Measurements from ENCODE around the gene OR52B4. TPM values are rescaled to one million over a fixed set of nuclear protein-coding genes. Genes with fewer than 3 reads are reported as not detected.
"Not testable (repeated sequence)": the region's sequence is repeated elsewhere in the genome, so short reads cannot be mapped to it uniquely, and the experiment has no call there.

Gene OR52B4
- total and polyA plus RNA-seq, 2 donors (not counting 1 experiment from before 2014, with no cell fraction given), result not detected

DNA sequence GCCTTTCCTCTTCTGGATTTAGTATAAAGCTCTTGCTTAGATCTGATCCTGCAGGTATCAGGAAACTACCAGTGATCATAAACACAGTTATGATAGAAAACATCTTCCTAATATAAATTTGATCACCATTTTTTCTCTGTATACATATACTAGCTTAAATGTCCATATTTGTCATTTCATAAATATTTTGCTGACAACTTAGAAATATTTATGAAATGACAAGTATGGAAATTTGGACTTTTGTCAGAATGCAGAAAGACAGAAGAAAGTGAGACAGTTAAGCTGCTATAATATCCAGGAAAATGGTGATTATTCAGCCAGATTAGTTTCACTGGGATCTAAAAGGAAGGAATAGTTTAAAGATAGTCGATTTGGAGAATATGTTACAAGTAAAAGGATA is 48.1 kb upstream of the OR52B4 start:
- Histone ChIP-seq H3K9me3 (ENCODE audit: control extremely low read depth in 1 of 3, control insufficient read depth in 2 of 3, insufficient read depth in 1 of 3, low read length in 2 of 3) (no peaks in the 10 kb centered on the region), H3K4me3 (ENCODE audit: control extremely low read depth in 1 of 5, extremely low read depth in 1 of 5, insufficient read depth in 1 of 5, low read depth in 2 of 5, low read length in 4 of 5) (no peak overlapping the region), H3K36me3 (replicated peaks in 1 of 2; ENCODE audit: control extremely low read depth in 1 of 2, control insufficient read depth in 1 of 2, extremely low read depth in 1 of 2, insufficient read depth in 2 of 2, low read length in 1 of 2) (no peaks in the 10 kb centered on the region), H3K4me2 (replicated peaks; ENCODE audit: low read depth, low read length, poor library complexity, severe bottlenecking) (no peak overlapping the region), H3K79me2 (ENCODE audit: control insufficient read depth, insufficient read depth, low read length) (no peaks in the 10 kb centered on the region), H2AFZ (ENCODE audit: insufficient read depth, low read depth, low read length, poor library complexity, severe bottlenecking) (no peak overlapping the region), H3K9ac (ENCODE audit: low read length) (no peak overlapping the region), H3K4me1 (ENCODE audit: control insufficient read depth in 2 of 2, insufficient read depth in 2 of 2, low read length in 2 of 2) (no peaks in the 10 kb centered on the region), H3K27ac (ENCODE audit: low read length in 2 of 2) (no peak overlapping the region), H4K20me1 (ENCODE audit: control insufficient read depth, insufficient read depth, low read length, poor library complexity, severe bottlenecking) (no peaks in the 10 kb centered on the region), H3K27me3 (replicated peaks in 1 of 4; ENCODE audit: control extremely low read depth in 1 of 4, control insufficient read depth in 3 of 4, insufficient read depth in 4 of 4, low read length in 3 of 4) (peaks cover 0 to 8% (median 0%) of the 10 kb centered on the region in 4 experiments)
- ATAC-seq (ENCODE audit: low read depth), result no peak
- WGBS (ENCODE audit: insufficient coverage), result 43% methylated on average over 1 of the region's 1 CpG
- Mint-ChIP-seq H3K27ac (no peak overlapping the region), H3K4me1 (no peaks in the 10 kb centered on the region), H3K4me3 (no peak overlapping the region), H3K27me3 (peaks cover 25% of the 10 kb centered on the region), H3K9me3 (ENCODE audit: insufficient read depth) (no peaks in the 10 kb centered on the region)
- intact Hi-C loops (cut with micrococcal nuclease), result no loop called here
- DNase-seq, result no peak
- ChIA-PET CTCF (no interaction called here), POLR2A (no interaction called here)
- TF ChIP-seq CTCF (IDR thresholded peaks at IDR 0.05) (no peak), EZH2 (IDR thresholded peaks at IDR 0.05; ENCODE audit: borderline replicate concordance, insufficient read depth, low read depth, low read length, poor library complexity, severe bottlenecking) (no peak)

DNA sequence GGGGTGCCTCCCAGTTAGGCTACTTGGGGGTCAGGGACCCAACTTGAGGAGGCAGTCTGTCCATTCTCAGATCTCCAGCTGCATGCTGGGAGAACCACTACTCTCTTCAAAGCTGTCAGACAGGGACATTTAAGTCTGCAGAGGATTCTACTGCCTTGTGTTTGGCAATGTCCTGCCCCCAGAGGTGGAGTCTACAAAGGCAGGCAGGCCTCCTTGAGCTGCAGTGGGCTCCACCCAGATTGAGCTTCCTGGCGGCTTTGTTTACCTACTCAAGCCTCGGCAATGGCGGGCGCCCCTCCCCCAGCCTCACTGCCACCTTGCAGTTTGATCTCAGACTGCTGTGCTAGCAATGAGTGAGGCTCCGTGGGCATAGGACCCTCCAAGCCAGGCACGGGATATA is 38.0 kb upstream of the OR52B4 start:
- H3K4me1 Mint-ChIP-seq; H2AFZ ChIP-seq (ENCODE audit: insufficient read depth, low read depth, low read length, poor library complexity, severe bottlenecking); POLR2A ChIA-PET; H3K9me3 ChIP-seq (ENCODE audit: control extremely low read depth in 1 of 3, control insufficient read depth in 2 of 3, insufficient read depth in 1 of 3, low read length in 2 of 3); H3K4me1 ChIP-seq (ENCODE audit: control insufficient read depth in 2 of 2, insufficient read depth in 2 of 2, low read length in 2 of 2); H3K79me2 ChIP-seq (ENCODE audit: control insufficient read depth, insufficient read depth, low read length); H3K27ac Mint-ChIP-seq; H3K27me3 ChIP-seq (replicated peaks in 1 of 4; ENCODE audit: control extremely low read depth in 1 of 4, control insufficient read depth in 3 of 4, insufficient read depth in 4 of 4, low read length in 3 of 4); ATAC-seq (ENCODE audit: low read depth); intact Hi-C loops (cut with micrococcal nuclease); H3K4me2 ChIP-seq (replicated peaks; ENCODE audit: low read depth, low read length, poor library complexity, severe bottlenecking); H3K9ac ChIP-seq (ENCODE audit: low read length); DNase-seq; H3K9me3 Mint-ChIP-seq (ENCODE audit: insufficient read depth); H3K27ac ChIP-seq (ENCODE audit: low read length in 2 of 2); H4K20me1 ChIP-seq (ENCODE audit: control insufficient read depth, insufficient read depth, low read length, poor library complexity, severe bottlenecking); H3K4me3 ChIP-seq (ENCODE audit: control extremely low read depth in 1 of 5, extremely low read depth in 1 of 5, insufficient read depth in 1 of 5, low read depth in 2 of 5, low read length in 4 of 5); H3K36me3 ChIP-seq (replicated peaks in 1 of 2; ENCODE audit: control extremely low read depth in 1 of 2, control insufficient read depth in 1 of 2, extremely low read depth in 1 of 2, insufficient read depth in 2 of 2, low read length in 1 of 2); CTCF ChIA-PET; H3K4me3 Mint-ChIP-seq: not testable (repeated sequence)
- no CpG with 5 or more reads among the region's 6 CpGs for WGBS (ENCODE audit: insufficient coverage)
- peaks cover 43% of the 10 kb centered on the region for H3K27me3 Mint-ChIP-seq
